ENCODE data around the gene SLC2A13. TPM values are rescaled to one million over a fixed set of nuclear protein-coding genes. Genes with fewer than 3 reads are reported as not detected.
"Not testable (repeated sequence)": the region's sequence is repeated elsewhere in the genome, so short reads cannot be mapped to it uniquely, and the experiment has no call there.

Gene SLC2A13
- total RNA-seq, 1 donor from 2014 or later = 11.0 TPM

- no peak for DNase-seq (ENCODE audit: low read depth)
These were observed 691 bp downstream of the SLC2A13 start for GRCh38 chr12:40105265-40105514.

- no peak for DNase-seq (ENCODE audit: low read depth)
These were observed 1.2 kb downstream of the SLC2A13 start for GRCh38 chr12:40104461-40105264.

- DNase-seq (ENCODE audit: low read depth) = no peak
These were observed 2.8 kb downstream of the SLC2A13 start for GRCh38 chr12:40103043-40103442.

- DNase-seq (ENCODE audit: low read depth) = no peak
These were observed 4.1 kb downstream of the SLC2A13 start for GRCh38 chr12:40101747-40102146.

GRCh38 chr12:40099423-40099853 lies 6.4 kb downstream of the SLC2A13 start:
- peak; percentile 75 for DNase-seq (ENCODE audit: low read depth)

GRCh38 chr12:40098406-40099145 lies 7.3 kb downstream of the SLC2A13 start:
- no peak for DNase-seq (ENCODE audit: low read depth)

- no peak for DNase-seq (ENCODE audit: low read depth)
These were observed 12.4 kb downstream of the SLC2A13 start for GRCh38 chr12:40093512-40093911.

- no peak for DNase-seq (ENCODE audit: low read depth)
These were observed 19.4 kb downstream of the SLC2A13 start for GRCh38 chr12:40086471-40086870.

- DNase-seq (ENCODE audit: low read depth) = no peak
These were observed 27.6 kb downstream of the SLC2A13 start for GRCh38 chr12:40078266-40078665.

GRCh38 chr12:40075458-40075857 lies 30.4 kb downstream of the SLC2A13 start:
- no peak for DNase-seq (ENCODE audit: low read depth)

- DNase-seq (ENCODE audit: low read depth) = no peak
These were observed 37.5 kb downstream of the SLC2A13 start for GRCh38 chr12:40068416-40068815.

- no peak for DNase-seq (ENCODE audit: low read depth)
These were observed 40.2 kb downstream of the SLC2A13 start for GRCh38 chr12:40065636-40066035.

GRCh38 chr12:40063414-40063813 lies 42.5 kb downstream of the SLC2A13 start:
- peak; percentile 22 for DNase-seq (ENCODE audit: low read depth)

GRCh38 chr12:40058721-40059190 lies 47.1 kb downstream of the SLC2A13 start:
- DNase-seq (ENCODE audit: low read depth) = peak; percentile 33

GRCh38 chr12:40056373-40056772 lies 49.5 kb downstream of the SLC2A13 start:
- DNase-seq (ENCODE audit: low read depth) = no peak

- no peak for DNase-seq (ENCODE audit: low read depth)
These were observed 50.1 kb downstream of the SLC2A13 start for GRCh38 chr12:40055776-40056175.

- no peak for DNase-seq (ENCODE audit: low read depth)
These were observed 50.7 kb downstream of the SLC2A13 start for GRCh38 chr12:40055228-40055579.

- no peak for DNase-seq (ENCODE audit: low read depth)
These were observed 51.2 kb downstream of the SLC2A13 start for GRCh38 chr12:40054555-40055227.

- DNase-seq (ENCODE audit: low read depth) = no peak
These were observed 56.6 kb downstream of the SLC2A13 start for GRCh38 chr12:40049268-40049667.

- DNase-seq (ENCODE audit: low read depth) = not testable (repeated sequence)
These were observed 58.9 kb downstream of the SLC2A13 start for GRCh38 chr12:40047002-40047401.

GRCh38 chr12:40045656-40046055 lies 60.2 kb downstream of the SLC2A13 start:
- DNase-seq (ENCODE audit: low read depth) = no peak

GRCh38 chr12:40044396-40044795 lies 61.5 kb downstream of the SLC2A13 start:
- DNase-seq (ENCODE audit: low read depth) = no peak

GRCh38 chr12:40039598-40039997 lies 66.3 kb downstream of the SLC2A13 start:
- DNase-seq (ENCODE audit: low read depth) = no peak
